Measurements from ENCODE around the gene CNTD1. TPM values are rescaled to one million over a fixed set of nuclear protein-coding genes. Genes with fewer than 3 reads are reported as not detected.

CNTD1 gene
- total and polyA plus RNA-seq, 2 experiments from 2014 or later, result 1.2 to 2.4 TPM

- no peak for DNase-seq (ENCODE audit: low spot score)
- WGBS (ENCODE audit: low lambda C conversion rate, missing lambda C conversion rate), result 12% methylated on average over 3 of the region's 3 CpGs
- Histone ChIP-seq H4K20me1 (ENCODE audit: insufficient read depth, poor library complexity, severe bottlenecking) (no peaks in the 10 kb centered on the region), H3K27ac (peak overlapping the region; percentile 90), H3K4me1 (ENCODE audit: insufficient read depth) (no peaks in the 10 kb centered on the region), H3K36me3 (replicated peaks; ENCODE audit: insufficient read depth, low read depth) (no peaks in the 10 kb centered on the region), H3K4me3 (no peak overlapping the region), H3K27me3 (no peaks in the 10 kb centered on the region), H3K4me2 (peak overlapping the region; percentile 72), H3K9me3 (ENCODE audit: low read depth) (no peaks in the 10 kb centered on the region), H3K79me2 (peaks cover 7% of the 10 kb centered on the region), H2AFZ (peak overlapping the region; percentile 78), H3K9me2 (replicated peaks; ENCODE audit: insufficient read depth) (no peaks in the 10 kb centered on the region)
- TF ChIP-seq, protein P1, sequence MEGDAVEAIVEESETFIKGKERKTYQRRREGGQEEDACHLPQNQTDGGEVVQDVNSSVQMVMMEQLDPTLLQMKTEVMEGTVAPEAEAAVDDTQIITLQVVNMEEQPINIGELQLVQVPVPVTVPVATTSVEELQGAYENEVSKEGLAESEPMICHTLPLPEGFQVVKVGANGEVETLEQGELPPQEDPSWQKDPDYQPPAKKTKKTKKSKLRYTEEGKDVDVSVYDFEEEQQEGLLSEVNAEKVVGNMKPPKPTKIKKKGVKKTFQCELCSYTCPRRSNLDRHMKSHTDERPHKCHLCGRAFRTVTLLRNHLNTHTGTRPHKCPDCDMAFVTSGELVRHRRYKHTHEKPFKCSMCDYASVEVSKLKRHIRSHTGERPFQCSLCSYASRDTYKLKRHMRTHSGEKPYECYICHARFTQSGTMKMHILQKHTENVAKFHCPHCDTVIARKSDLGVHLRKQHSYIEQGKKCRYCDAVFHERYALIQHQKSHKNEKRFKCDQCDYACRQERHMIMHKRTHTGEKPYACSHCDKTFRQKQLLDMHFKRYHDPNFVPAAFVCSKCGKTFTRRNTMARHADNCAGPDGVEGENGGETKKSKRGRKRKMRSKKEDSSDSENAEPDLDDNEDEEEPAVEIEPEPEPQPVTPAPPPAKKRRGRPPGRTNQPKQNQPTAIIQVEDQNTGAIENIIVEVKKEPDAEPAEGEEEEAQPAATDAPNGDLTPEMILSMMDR (IDR thresholded peaks at IDR 0.05; ENCODE audit: poor library complexity), result no peak
- TF ChIP-seq EZH2phosphoT487 (IDR thresholded peaks at IDR 0.05; ENCODE audit: low read depth, severe bottlenecking, unreplicated experiment), result no peak
- TF ChIP-seq EZH2 (IDR thresholded peaks at IDR 0.05; ENCODE audit: borderline replicate concordance), result no peak
Observed at GRCh38 chr17:42772945-42773289, 25.7 kb upstream of the CNTD1 start.

DNA sequence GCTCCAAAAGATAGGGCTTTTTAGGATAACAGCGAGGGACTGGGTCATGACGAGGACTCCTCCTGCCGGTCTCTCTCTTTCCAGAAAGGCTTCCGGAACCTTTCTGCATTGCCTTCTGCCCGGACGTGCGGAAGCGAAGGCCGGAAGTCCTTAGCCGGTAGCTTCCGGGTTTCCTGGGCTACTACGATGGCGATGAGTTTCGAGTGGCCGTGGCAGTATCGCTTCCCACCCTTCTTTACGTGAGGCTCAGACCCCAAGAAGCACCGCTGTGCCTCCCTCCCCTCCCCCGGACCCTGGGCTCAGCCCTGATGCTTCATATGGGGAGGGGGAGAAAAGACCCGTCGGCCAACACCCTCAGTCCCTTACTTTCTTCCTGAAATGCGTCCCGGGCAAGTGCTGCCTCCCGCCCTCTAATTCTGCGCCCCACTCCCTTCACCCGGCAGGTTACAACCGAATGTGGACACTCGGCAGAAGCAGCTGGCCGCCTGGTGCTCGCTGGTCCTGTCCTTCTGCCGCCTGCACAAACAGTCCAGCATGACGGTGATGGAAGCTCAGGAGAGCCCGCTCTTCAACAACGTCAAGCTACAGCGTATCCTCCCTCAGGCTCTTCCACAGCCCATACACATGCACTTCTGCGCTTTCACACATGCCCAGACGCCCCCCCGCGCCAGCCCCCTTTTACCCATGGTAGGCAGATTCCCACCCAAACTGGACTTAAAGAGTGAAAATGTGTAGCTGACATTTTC is 25.2 kb upstream of the CNTD1 start, which contains the start of gene VPS25:
VPS25 (plus strand) TSS at position 160 of the 746 bp plus-strand sequence; CDS start at position 187, 27 bp downstream.
- H3K4me1 ChIP-seq (ENCODE audit: insufficient read depth), result no peaks in the 10 kb centered on the region
- peak within 1 kb of the TSS; percentile 90 for H3K27ac ChIP-seq
- H3K4me3 ChIP-seq, result peak within 1 kb of the TSS; percentile 93
- H3K27me3 ChIP-seq, result no peaks in the 10 kb centered on the region
- WGBS (ENCODE audit: low lambda C conversion rate, missing lambda C conversion rate), result 2% methylated on average over 39 of the region's 39 CpGs
- no peaks in the 10 kb centered on the region for H3K9me2 ChIP-seq (replicated peaks; ENCODE audit: insufficient read depth)
- no peaks in the 10 kb centered on the region for H3K9me3 ChIP-seq (ENCODE audit: low read depth)
- H3K79me2 ChIP-seq, result peaks cover 7% of the 10 kb centered on the region
- no peaks in the 10 kb centered on the region for H4K20me1 ChIP-seq (ENCODE audit: insufficient read depth, poor library complexity, severe bottlenecking)
- TF ChIP-seq, protein P1 (IDR thresholded peaks at IDR 0.05; ENCODE audit: poor library complexity), result no peak
- TF ChIP-seq EZH2 (IDR thresholded peaks at IDR 0.05; ENCODE audit: borderline replicate concordance), result no peak
- peak within 1 kb of the TSS; percentile 72 for H3K4me2 ChIP-seq
- H3K36me3 ChIP-seq (replicated peaks; ENCODE audit: insufficient read depth, low read depth), result no peaks in the 10 kb centered on the region
- DNase-seq (ENCODE audit: low spot score), result peak; percentile 89
- H2AFZ ChIP-seq, result peak within 1 kb of the TSS; percentile 78

DNA sequence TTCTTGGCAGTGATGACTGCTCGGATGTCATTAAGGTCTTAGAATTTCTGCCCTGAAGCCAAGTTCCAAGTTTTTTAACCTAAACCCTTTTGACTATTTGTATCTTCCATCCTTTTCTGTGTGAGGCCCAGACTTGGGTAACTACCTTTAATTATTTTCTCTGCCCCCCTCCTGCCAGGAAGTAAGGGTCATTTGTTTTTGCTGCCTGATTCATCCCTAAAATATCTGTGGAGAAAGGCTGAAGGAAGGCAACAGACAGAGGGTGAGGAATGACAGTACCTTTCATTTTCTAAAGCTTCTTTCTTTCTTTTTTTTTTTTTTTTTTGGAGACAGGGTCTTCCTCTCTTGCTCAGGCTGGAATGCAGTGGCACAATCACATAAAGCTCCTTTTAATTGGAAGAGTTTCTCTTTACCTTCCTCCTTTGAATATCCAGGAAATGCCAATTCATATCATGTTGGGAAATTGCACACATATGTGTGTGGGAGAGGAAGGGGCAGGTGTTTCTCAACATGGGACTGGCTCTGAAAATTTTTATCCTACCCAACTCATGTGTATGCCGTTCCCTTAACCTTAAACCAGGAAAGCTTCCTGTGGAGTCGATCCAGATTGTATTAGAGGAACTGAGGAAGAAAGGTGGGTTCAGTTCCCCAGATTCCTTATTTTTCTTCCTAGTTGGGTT is 24.5 kb upstream of the CNTD1 start:
- Histone ChIP-seq H3K4me3 (peak overlapping the region; percentile 93), H3K27ac (peak overlapping the region; percentile 90), H4K20me1 (ENCODE audit: insufficient read depth, poor library complexity, severe bottlenecking) (no peaks in the 10 kb centered on the region), H3K4me1 (ENCODE audit: insufficient read depth) (no peaks in the 10 kb centered on the region), H3K4me2 (peak overlapping the region; percentile 72), H3K79me2 (peaks cover 7% of the 10 kb centered on the region), H3K9me2 (replicated peaks; ENCODE audit: insufficient read depth) (no peaks in the 10 kb centered on the region), H3K9me3 (ENCODE audit: low read depth) (no peaks in the 10 kb centered on the region), H3K36me3 (replicated peaks; ENCODE audit: insufficient read depth, low read depth) (no peaks in the 10 kb centered on the region), H2AFZ (no peak overlapping the region), H3K27me3 (no peaks in the 10 kb centered on the region)
- DNase-seq (ENCODE audit: low spot score), result no peak
- WGBS (ENCODE audit: low lambda C conversion rate, missing lambda C conversion rate), result 78% methylated on average over 3 of the region's 3 CpGs
- TF ChIP-seq, protein P1 (IDR thresholded peaks at IDR 0.05; ENCODE audit: poor library complexity), result no peak
- no peak for TF ChIP-seq EZH2 (IDR thresholded peaks at IDR 0.05; ENCODE audit: borderline replicate concordance)
- no peak for TF ChIP-seq EZH2phosphoT487 (IDR thresholded peaks at IDR 0.05; ENCODE audit: low read depth, severe bottlenecking, unreplicated experiment)

Data from hepatocyte (in vitro differentiated cells).